Muscle of back (tissue), 11 donors: Measurements from ENCODE around the gene C10orf120. TPM values are rescaled to one million over a fixed set of nuclear protein-coding genes. Genes with fewer than 3 reads are reported as not detected.

Experiments used
- DNase-seq, 3 donors: peaks; one replicate each; pipeline versions ENCODE4 v3.0.0 to v3.0.0-alpha.2; 2013
- polyA plus RNA-seq, 10 donors: library from polyadenylated mRNA; unstranded; fragments of 120-200 nt; gene quantifications; one replicate each; pipeline ENCODE4 v1.2.1, GENCODE V29; 2013; ENCODE audit not compliant: insufficient read length in 10 of 10

Gene C10orf120
- polyA plus RNA-seq, 10 donors, result not detected

DNA sequence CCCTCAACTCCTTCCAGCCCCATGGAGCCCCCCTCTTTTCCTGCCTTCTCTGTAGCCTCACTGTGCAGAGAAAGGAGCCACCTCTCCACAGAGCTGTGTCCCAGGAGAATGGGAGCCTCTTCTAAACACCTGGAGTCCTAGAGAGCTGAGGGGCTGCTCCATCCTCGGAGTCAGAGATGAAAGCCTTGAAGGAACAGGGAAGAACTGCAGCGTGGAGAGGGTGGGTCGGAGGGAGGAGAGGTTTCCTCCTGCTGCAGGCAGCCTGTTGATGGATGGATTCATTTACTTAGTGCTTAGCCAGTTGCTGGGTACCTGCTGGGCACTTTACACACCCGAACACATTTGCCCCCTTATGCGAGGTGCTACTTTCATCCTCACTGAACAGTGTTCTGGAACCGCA is 39.0 kb downstream of the C10orf120 start:
- no peak for DNase-seq

DNA sequence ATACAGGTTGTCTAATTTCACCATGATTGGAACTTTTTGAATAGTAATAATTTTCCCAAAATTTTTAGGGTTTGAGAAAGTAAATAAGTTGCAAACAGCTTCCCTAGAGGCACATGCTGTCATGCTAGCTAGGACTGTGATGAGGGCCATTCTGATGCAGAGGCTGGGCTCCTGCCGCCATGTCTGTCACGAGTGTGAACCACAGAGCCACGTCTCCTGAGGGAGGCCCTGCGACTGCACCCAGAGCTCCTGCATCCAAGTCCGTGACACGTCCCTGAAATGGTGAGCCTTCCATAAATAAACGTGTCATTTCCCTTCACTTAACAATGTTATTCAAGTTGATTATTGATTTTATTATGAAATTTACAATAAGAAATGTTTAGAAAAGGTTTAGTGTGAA is 40.0 kb downstream of the C10orf120 start:
- no peak for DNase-seq

DNA sequence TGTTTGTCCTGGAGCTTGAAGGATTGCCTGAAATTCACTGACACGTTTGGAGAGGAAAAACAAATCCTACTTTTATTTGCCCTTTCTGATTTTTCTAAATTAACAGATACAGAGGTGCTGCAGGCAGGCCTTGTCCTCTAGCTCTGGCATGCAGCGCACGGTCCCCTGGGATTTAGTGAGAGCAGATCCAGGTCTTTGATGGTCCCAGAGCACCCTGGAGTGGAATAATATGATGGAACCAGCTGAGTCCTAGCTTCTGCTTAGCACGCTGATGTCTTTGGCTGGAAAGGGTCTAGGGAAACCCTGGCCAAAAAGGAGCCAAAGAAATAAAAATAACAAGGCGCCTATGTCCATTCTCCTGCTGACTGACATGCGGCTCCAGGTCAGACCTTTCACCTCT is 40.5 kb downstream of the C10orf120 start:
- DNase-seq, result no peak

DNA sequence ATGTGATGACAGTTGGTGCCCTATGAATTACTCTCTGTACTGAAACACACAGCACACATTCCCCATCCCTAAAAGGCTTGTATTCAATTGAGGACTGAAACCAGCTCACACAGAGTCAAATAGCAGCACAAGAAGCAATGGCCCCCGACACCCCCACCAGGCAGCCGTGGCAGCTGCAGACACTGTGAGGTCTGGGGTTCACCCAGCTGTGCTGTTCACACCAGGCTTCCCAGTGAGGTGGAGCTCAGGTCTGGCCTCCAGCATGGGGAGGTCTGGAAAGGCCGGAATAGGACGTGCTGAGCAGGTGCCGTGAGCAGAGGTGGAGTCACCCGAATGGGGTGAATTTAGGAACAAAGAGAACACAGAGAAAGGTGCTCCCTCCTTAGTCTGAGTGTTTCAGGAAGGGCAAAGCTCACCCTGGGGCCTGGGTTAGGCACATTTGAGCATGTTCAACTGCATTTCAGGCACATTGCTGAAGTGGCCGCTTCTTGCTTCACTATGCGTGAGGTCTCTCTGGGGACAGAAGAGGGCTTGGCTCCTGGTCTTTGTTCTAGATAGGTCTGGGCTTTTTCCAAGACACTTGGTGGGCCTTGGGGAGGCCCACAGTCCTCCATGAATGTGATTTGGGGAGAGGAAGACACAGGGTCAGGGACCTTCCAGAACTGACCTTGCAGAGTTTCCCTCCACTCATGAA is 41.1 kb downstream of the C10orf120 start:
- no peak for DNase-seq

DNA sequence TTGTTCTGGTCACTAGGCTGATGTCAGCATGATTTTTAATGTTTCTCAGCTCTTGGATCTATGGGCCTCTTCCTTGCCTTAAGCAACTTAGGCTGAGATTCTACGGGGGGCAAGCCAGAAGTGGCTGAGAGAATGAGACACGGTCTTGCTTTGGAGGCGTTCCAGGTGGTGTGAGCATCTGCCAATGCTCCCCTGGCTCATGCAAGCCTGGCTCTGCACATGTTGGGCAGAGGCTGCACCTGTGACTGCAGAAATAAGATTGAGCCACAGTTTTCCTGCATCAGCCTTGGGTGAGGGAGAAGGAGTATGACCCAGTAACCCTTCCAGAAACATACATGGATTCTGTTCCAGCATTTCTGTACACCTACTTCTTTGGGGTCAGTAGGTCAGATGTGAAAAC is 41.9 kb downstream of the C10orf120 start:
- DNase-seq, result no peak

DNA sequence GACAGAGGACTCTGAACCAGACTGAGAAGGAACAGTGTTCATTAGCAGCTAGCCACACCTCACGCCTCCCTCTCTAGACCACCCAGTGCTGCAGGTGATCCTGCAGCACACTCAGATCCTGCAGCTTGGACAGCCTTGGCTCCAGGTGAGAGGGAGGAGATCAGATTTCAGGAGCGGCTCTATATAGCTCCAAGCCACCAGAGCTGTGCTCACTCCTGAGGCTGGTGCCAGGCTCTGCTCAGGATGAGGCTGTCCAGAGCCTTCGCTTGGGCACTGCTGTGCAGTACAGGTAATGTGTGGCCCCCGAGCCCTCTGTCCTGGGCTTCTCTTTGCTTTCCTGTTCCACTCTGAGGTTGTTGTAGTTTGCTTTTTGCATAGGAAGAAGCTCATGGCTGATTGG is 42.4 kb downstream of the C10orf120 start:
- DNase-seq, result no peak

DNA sequence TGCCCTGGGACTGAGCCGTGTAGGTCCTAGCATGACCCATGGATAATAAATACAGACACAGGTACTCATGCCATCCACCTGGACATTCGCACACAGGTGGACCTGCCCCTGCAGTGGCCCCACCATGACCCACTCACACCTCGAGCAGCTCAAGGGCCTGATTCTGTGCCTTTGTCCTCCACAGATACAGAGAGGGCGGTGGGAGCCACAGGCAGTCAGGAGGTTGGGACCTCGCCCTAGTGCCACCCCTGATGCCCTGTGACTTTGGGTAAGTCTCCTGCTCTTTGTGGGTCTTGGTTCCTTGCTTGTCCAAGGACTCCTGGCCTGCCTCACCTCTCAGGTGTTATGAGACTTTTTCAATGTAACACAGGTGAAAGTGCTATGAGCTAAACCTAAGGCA is 42.9 kb downstream of the C10orf120 start:
- DNase-seq, result no peak

DNA sequence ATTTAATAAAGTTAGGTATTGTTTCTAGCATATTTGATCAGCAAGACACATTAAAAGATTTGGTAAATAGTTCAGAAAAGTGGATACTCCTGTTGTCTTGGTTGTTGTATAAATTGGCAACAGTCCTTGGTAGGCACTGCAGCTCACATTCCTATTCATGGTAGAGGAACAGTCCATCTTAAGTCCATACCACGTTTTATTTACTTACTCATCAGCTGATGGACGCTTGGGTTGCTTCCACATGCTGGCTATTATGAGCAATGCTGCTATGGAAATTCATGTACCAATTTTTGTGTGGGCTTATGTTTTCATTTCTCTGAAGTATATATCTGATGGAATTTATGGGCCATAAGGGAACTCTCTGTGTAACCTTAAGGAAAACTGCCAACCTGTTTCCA is 43.3 kb downstream of the C10orf120 start:
- no peak for DNase-seq

DNA sequence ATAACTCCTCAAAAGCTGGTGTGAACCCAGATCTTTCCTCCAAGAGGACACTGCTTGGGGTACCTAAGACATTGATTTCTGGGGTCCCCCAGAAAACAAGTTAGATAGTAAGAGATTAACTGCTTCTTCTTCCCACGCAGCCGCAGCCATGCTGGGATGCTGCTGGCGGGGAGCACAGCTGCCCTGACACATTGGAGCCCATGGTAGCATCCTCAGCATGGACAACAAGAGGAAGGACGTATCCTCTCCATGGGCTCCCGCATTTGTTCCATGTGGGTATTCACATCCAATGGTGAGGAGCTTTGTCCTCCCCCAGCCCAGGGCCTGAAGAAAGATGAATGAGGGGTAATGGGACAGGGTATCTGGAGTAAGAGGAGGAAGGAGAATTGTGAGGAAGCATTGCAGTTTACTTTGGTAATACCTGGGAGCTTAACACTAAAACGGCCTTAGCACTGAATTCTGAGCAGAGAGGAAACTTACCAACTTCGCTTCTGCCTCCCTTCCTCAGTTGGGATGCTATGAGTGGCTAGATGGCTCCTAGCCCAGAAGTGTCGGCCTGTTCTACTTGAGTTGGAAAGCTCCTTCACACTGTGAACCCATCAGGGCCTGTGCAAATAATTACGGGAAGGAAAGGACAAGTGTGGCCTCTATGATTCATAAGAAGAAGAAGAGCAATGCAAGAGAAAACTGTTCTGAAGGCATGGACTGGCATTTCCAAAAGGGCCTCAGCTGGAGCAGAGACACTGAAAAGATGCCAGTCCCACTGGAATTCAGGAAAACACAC is 43.9 kb downstream of the C10orf120 start:
- DNase-seq, result no peak

DNA sequence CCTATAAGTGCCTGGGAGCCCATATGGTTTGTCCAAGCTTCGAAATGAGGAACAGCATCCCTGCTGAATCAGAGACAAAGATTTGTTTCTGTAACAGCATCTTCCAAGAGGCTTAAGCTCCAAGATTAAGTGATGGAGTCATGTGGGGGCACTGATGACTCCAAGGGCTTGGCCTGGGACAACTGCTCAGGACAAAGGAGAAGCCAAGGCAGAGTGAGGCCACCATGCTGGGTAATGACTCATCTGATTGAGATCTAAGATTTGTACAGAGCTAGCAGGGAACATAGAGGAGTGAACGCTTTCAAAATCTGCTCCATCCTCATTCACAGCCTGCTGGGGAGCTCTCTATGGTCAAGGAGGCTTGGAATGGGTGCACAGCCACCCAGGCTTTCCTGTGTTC is 49.3 kb downstream of the C10orf120 start:
- no peak for DNase-seq

DNA sequence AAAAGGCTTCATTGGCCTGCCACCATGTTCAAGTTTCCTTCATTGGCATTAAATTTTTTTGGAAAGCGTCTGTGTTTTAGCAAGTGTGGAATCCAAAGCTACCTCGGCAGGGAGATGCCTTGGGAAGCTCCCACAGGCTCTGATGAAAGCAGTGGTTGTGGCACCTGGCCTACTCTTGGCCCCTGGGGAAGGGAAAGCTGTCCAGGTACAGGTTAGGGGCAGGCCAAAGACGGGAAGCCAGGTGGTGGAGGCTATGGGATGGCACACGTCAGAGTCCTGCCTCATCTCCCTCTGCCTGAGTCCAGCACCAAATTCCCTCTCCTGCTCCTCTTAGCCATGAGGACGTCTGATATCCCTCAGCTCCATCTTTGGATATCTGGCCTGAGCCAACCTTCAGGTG is 49.7 kb downstream of the C10orf120 start:
- DNase-seq, result no peak

DNA sequence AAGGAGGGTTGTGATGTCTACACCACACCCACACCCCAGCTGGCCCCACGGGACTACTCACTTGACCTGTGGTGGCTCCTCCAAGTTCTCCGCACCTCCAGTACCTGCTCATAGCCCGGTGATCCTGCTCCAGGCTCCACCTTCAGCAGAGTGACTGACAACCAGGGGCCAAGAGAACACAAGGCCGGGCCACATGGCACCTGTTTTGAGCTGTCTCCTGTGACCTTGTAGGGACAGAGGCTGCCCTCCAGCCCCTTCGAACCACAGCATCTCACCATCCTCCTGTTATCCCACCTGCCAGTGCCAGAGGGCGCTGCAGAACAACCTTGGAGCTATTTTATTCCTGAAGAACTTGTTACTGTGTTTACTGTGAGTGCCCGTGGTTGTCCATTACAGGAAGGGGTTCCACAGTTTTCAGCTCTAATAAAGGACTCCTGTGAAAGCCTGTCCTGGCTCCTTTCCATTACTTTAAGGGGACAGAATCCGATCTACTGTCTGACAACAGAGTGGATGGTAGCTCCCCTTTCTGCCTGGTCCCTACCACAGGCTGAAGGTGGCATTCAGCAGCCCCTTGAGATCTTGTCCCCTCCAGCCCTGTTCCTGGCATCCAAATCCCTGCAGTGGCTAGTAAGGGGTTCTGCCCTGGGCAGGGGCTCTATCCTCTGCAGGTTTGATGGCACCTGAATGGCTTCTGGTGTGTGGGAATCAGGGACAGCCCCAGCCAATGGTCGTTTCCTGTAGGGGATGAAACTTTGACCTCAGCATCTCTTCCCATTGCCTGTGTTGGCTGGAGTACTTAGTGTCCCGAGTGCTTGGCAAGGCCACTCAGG is 50.8 kb downstream of the C10orf120 start:
- DNase-seq, result peak; percentile 9 to 39 (median 11)

Other genes starting within 250 kb of the C10orf120 start
- under 1 TPM in 4 of 10 donors, not detected in 6; 0.16 to 0.56 (median 0.35) TPM for gene ARMS2, start 245.2 kb downstream of the C10orf120 start, polyA plus RNA-seq
- gene HTRA1, start 238.3 kb downstream of the C10orf120 start, polyA plus RNA-seq, result 100 to 1,000 TPM in 6 of 10 donors, 10 to 100 TPM in 4; 86.1 to 172 (median 119) TPM
- 1 to 10 TPM in 1 of 10 donors, under 1 TPM in 1, not detected in 8; 0.19 to 1.9 TPM for gene DMBT1, start 139.1 kb downstream of the C10orf120 start, polyA plus RNA-seq
- gene CUZD1, start 146.0 kb upstream of the C10orf120 start, polyA plus RNA-seq, result 1 to 10 TPM in 8 of 10 donors, under 1 TPM in 2; 0.59 to 1.9 (median 1.3) TPM
- gene FAM24B, start 179.7 kb upstream of the C10orf120 start, polyA plus RNA-seq, result 1 to 10 TPM; 1.4 to 6.6 (median 2.5) TPM
- gene FAM24A, start 210.8 kb upstream of the C10orf120 start, polyA plus RNA-seq, result not detected